ENCODE results near the gene ENDOU. TPM values are rescaled to one million over a fixed set of nuclear protein-coding genes. Genes with fewer than 3 reads are reported as not detected.
A peak's percentile ranks its signal among the peaks of the same experiment; 100 is the strongest.

ENDOU gene
- total RNA-seq, 4 donors from 2014 or later = 0.28 to 0.64 TPM; not detected in 2

DNA sequence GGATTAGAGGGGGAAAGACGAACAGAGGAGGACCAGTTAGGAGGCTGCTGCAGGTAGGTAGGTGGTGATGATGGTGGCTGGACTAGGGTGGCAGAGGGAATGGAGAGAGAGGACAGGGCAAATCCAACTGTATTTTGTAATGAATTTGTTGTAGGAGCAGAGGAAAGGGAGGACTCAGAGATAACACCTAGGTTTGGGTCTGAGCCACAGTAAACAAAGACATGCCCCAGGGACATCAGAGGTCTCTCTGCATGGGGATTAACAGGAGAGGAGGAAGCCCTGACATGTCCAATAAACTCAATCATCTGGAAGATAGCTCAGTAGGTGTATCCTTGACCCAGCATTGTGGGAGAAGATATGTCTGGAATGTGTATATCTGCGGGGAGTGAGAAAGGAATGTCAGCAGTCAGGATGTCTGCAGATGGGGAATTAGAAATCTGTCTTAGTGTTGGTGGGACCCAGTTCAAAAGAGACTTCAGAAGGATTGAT lies 43.1 kb upstream of the ENDOU start:
- intact Hi-C loops (cut with DNase I; ENCODE audit: low total_unique reads) = no loop called here
- no peak for TF ChIP-seq POLR2A (IDR thresholded peaks at IDR 0.05)
- TF ChIP-seq, protein P1, sequence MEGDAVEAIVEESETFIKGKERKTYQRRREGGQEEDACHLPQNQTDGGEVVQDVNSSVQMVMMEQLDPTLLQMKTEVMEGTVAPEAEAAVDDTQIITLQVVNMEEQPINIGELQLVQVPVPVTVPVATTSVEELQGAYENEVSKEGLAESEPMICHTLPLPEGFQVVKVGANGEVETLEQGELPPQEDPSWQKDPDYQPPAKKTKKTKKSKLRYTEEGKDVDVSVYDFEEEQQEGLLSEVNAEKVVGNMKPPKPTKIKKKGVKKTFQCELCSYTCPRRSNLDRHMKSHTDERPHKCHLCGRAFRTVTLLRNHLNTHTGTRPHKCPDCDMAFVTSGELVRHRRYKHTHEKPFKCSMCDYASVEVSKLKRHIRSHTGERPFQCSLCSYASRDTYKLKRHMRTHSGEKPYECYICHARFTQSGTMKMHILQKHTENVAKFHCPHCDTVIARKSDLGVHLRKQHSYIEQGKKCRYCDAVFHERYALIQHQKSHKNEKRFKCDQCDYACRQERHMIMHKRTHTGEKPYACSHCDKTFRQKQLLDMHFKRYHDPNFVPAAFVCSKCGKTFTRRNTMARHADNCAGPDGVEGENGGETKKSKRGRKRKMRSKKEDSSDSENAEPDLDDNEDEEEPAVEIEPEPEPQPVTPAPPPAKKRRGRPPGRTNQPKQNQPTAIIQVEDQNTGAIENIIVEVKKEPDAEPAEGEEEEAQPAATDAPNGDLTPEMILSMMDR (IDR thresholded peaks at IDR 0.05) = no peak
- no peak overlapping the region for H3K27ac ChIP-seq
- DNase-seq = no peak
- H3K4me3 ChIP-seq = no peak overlapping the region
- H3K9me3 ChIP-seq = no peaks in the 10 kb centered on the region
- H3K4me1 ChIP-seq = no peaks in the 10 kb centered on the region
- H3K27me3 ChIP-seq = no peaks in the 10 kb centered on the region
- no peaks in the 10 kb centered on the region for H3K36me3 ChIP-seq

DNA sequence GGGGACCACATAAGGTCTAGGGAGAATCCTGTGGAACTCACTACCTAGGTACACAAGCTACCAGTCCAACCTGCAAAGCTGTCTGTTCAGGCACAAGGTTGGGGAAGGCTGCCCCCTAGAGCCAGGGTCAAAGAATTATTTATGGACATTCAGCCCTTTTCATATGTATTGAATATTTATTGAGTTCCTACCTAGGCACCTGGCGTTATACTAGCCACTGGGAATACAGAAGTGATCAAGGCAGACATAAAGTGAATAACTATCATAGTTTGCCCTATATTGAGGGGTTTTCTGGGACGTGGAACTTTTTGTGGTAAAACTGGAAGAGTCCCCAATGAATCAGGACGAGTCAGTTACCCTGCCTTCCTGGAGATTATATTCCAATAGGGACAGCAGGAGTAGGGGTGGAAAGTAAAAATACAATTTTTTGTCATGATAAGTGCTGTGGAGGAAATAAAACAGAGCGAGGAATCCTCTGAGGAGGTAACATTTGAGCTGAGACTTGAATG lies 42.0 kb upstream of the ENDOU start:
- Histone ChIP-seq H3K9me3 (no peaks in the 10 kb centered on the region), H3K36me3 (no peaks in the 10 kb centered on the region), H3K27ac (no peak overlapping the region), H3K27me3 (no peaks in the 10 kb centered on the region), H3K4me1 (no peaks in the 10 kb centered on the region), H3K4me3 (no peak overlapping the region)
- DNase-seq = no peak
- intact Hi-C loops (cut with DNase I; ENCODE audit: low total_unique reads) = no loop called here
- no peak for TF ChIP-seq POLR2A (IDR thresholded peaks at IDR 0.05)
- TF ChIP-seq, protein P1 (IDR thresholded peaks at IDR 0.05) = peak; percentile 25 to 55 (median 37)

DNA sequence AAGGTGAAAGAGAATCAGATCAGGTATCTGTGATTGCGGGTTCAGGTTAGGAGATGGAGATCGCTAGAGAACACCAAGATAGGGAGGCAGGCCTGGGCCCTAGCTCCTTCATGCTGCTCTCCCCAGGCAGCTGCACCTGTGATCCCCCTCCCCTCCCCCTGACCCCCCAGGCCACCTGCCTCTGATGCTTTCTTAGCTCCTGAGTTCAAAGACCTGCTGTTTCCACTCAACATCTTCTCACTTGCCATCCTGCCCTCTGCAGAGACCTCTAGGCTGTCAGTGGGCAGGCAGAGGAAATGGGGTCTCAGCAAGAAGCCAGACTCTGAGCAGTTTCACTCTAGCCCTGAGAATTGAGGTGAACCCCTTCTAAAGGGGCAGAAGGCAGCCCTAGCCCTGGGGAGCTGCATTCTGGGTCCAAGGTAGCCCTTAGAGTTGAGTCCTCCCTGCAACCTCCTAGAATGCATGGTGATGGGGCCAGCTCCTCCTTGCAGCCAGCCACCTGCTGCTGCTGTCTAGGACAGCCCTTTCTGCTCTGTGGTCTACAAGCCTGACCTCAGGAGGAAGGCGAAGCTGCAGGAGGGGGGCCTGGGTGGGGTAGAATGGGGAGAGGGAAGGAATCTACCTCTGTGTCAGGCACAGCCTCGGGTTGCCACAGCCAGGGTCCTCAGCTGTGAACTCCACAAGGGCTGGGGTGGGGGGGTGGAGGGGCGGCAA lies 41.4 kb upstream of the ENDOU start:
- H3K4me3 ChIP-seq = no peak overlapping the region
- H3K36me3 ChIP-seq = no peaks in the 10 kb centered on the region
- H3K4me1 ChIP-seq = no peaks in the 10 kb centered on the region
- no peak for DNase-seq
- H3K27me3 ChIP-seq = no peaks in the 10 kb centered on the region
- TF ChIP-seq, protein P1 (IDR thresholded peaks at IDR 0.05) = no peak
- TF ChIP-seq POLR2A (IDR thresholded peaks at IDR 0.05) = no peak
- H3K9me3 ChIP-seq = no peaks in the 10 kb centered on the region
- no peak overlapping the region for H3K27ac ChIP-seq
- intact Hi-C loops (cut with DNase I; ENCODE audit: low total_unique reads) = no loop called here

DNA sequence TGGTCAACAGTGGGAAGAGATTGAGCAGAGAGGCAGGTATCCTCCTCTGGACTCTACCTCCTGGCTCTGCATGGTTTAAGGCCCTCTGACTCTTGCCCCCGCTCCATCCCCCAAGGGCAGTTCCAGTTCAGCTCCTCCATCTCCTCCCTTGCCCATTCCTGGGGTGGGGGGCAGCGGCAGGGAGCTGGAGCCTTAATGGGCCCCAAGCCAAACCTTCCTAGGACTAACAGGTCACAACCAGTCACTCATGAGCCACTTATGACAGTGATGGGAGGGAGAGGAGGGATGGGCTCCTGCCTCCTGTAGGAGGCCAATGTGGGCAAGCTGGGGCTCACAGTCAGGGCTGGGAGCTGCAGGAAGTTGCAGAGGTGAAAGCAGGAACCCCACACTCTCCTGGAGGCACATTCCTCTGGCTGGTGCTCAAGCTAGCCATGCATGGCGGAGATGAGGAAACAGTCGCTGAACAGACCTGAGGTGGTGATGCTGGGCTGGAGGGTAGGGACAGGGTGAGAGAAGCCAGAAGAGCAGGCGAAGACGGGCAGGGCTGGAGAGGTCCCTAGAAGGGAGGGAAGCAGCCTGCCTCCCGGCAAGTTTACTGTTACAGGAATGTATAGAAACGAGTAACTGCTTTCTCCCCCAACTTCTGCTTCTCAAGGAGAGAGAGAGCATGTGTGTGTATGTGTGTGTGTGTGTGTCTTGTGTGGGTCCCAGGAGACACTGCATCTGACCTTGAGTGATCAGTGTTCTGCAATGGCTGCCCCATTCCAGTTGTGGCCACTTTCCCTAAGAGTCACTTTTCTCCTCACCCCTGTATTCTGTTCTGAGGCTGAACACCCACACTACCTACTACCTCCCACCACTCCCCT lies 38.4 kb upstream of the ENDOU start:
- intact Hi-C loops (cut with DNase I; ENCODE audit: low total_unique reads) = no loop called here
- no peak for TF ChIP-seq POLR2A (IDR thresholded peaks at IDR 0.05)
- TF ChIP-seq, protein P1 (IDR thresholded peaks at IDR 0.05) = no peak
- Histone ChIP-seq H3K4me3 (no peak overlapping the region), H3K27me3 (no peaks in the 10 kb centered on the region), H3K36me3 (no peaks in the 10 kb centered on the region), H3K4me1 (no peaks in the 10 kb centered on the region), H3K27ac (no peak overlapping the region), H3K9me3 (no peaks in the 10 kb centered on the region)
- no peak for DNase-seq
